Prostate gland (tissue), 2 donors: ENCODE measurements around the gene TBX18.

Source experiments
- POLR2A ChIP-seq: fragments of 450-650 bp; IDR thresholded peaks from one replicate; pipeline ENCODE4 v1.6.1; 2016; ENCODE audit warnings: antibody characterized with exemption, mild to moderate bottlenecking
- POLR2AphosphoS5 ChIP-seq: sonication (generic); formaldehyde crosslinking; IDR thresholded peaks from one replicate; pipeline ENCODE4 v1.6.1; 2017; ENCODE audit warnings: antibody characterized with exemption
- TF ChIP-seq, protein P1 (sequence below), 4 experiments: fragments of 200-600 bp in 2 of 4; fragments of 450-650 bp in 2 of 4; sonication (generic) in 2 of 4; IDR thresholded peaks; 1 replicate in 3 of 4; 2 replicates in 1 of 4; pipeline ENCODE4 v1.5.1; 2016 to 2019; ENCODE audit warnings: antibody characterized with exemption in 4 of 4, mild to moderate bottlenecking in 2 of 4, moderate library complexity in 2 of 4

DNA sequence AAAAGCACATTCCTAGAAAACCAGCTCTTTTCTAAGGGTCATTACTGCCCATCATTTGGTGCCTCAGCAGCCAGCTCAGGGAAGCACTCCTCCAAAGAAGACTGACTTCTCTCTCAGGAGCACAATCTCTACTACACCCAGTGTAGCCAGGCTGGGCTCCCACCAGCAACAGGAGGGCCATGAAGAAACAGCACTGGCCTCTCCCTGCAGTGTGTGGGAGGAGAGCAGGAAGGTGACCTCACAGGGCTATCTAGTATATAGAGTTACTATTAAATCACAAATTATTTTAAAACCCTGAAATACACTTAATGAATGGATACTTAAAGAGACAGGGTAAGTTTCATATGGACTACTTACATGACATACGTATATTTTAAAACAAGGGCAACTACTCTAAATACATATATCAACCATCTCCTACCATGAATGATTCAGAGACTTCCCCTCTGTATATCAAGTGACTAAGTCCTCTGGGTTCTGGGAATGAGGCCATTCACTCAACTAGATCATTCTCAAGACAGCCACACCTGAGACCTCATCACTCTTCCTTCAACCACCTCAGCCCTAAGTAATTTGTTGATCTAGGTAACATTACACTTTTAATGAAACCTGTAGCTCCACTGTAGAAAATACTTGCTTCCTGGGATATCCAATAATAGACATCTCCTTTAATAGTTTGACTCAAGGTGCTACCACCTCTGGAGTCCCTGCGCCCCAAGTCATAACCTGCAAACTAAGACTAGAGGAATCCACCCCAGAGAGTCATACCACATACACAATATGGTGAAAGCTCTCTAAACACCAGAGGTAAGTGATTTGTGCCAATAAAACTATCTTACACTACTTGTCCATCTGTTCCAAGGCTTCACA, 25.2 kb downstream of the TBX18 start:
- TF ChIP-seq, protein P1, sequence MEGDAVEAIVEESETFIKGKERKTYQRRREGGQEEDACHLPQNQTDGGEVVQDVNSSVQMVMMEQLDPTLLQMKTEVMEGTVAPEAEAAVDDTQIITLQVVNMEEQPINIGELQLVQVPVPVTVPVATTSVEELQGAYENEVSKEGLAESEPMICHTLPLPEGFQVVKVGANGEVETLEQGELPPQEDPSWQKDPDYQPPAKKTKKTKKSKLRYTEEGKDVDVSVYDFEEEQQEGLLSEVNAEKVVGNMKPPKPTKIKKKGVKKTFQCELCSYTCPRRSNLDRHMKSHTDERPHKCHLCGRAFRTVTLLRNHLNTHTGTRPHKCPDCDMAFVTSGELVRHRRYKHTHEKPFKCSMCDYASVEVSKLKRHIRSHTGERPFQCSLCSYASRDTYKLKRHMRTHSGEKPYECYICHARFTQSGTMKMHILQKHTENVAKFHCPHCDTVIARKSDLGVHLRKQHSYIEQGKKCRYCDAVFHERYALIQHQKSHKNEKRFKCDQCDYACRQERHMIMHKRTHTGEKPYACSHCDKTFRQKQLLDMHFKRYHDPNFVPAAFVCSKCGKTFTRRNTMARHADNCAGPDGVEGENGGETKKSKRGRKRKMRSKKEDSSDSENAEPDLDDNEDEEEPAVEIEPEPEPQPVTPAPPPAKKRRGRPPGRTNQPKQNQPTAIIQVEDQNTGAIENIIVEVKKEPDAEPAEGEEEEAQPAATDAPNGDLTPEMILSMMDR (IDR thresholded peaks at IDR 0.05), result no peak
- TF ChIP-seq POLR2AphosphoS5 (no peak), POLR2A (no peak)
